HG03442 (cell line): Measurements from ENCODE around the gene SGK1.
A peak's percentile ranks its signal among the peaks of the same experiment; 100 is the strongest.

Experiments
- ATAC-seq: cut with Tn5 transposase; IDR thresholded peaks from one replicate; pipeline ENCODE4 v1.9.1; 2021; ENCODE audit warnings: mild to moderate bottlenecking, moderate library complexity; ENCODE audit not compliant: unreplicated experiment

The SGK1 gene

GRCh38 chr6:134145786-134146185, 172.1 kb downstream of the SGK1 start:
- no peak for ATAC-seq

- no peak for ATAC-seq
These were observed 179.5 kb downstream of the SGK1 start for GRCh38 chr6:134138226-134138975.

GRCh38 chr6:134134654-134135053, 183.3 kb downstream of the SGK1 start:
- no peak for ATAC-seq

- ATAC-seq = no peak
These were observed 185.3 kb downstream of the SGK1 start for GRCh38 chr6:134132494-134133141.

GRCh38 chr6:134131530-134132139, 186.3 kb downstream of the SGK1 start:
- ATAC-seq = no peak

GRCh38 chr6:134128146-134128545, 189.8 kb downstream of the SGK1 start:
- ATAC-seq = no peak

- peak; percentile 55 for ATAC-seq
These were observed 194.2 kb downstream of the SGK1 start for GRCh38 chr6:134123666-134124208.

- ATAC-seq = no peak
These were observed 195.1 kb downstream of the SGK1 start for GRCh38 chr6:134122775-134123174.

GRCh38 chr6:134119486-134119885, 198.4 kb downstream of the SGK1 start:
- no peak for ATAC-seq
